ENCODE results near the gene PTBP1. TPM values are rescaled to one million over a fixed set of nuclear protein-coding genes. Genes with fewer than 3 reads are reported as not detected.

The PTBP1 gene
- total and polyA plus RNA-seq, 2 experiments from 2014 or later = 178 to 219 TPM

- TF ChIP-seq EZH2phosphoT487 (IDR thresholded peaks at IDR 0.05; ENCODE audit: low read depth, severe bottlenecking, unreplicated experiment) (no peak), EZH2 (IDR thresholded peaks at IDR 0.05; ENCODE audit: borderline replicate concordance) (no peak), CTCF (IDR thresholded peaks at IDR 0.05; ENCODE audit: poor library complexity) (no peak)
Observed at GRCh38 chr19:814152-815078, 17.2 kb downstream of the PTBP1 start.

GRCh38 chr19:815079-815774 is 18.0 kb downstream of the PTBP1 start:
- DNase-seq (ENCODE audit: low spot score) = no peak
- TF ChIP-seq EZH2 (IDR thresholded peaks at IDR 0.05; ENCODE audit: borderline replicate concordance) (no peak), CTCF (IDR thresholded peaks at IDR 0.05; ENCODE audit: poor library complexity) (no peak), EZH2phosphoT487 (IDR thresholded peaks at IDR 0.05; ENCODE audit: low read depth, severe bottlenecking, unreplicated experiment) (no peak)
- no peaks in the 10 kb centered on the region for H3K27me3 ChIP-seq
- WGBS (ENCODE audit: low lambda C conversion rate, missing lambda C conversion rate) = 95% methylated on average over 22 of the region's 47 CpGs
- no peak overlapping the region for H3K27ac ChIP-seq
- H3K79me2 ChIP-seq = no peaks in the 10 kb centered on the region
- H3K9me2 ChIP-seq (replicated peaks; ENCODE audit: insufficient read depth) = no peaks in the 10 kb centered on the region
- no peaks in the 10 kb centered on the region for H3K36me3 ChIP-seq (replicated peaks; ENCODE audit: insufficient read depth, low read depth)
- H3K4me2 ChIP-seq = no peak overlapping the region
- H3K9me3 ChIP-seq (ENCODE audit: low read depth) = no peaks in the 10 kb centered on the region
- no peak overlapping the region for H3K4me3 ChIP-seq
- no peak overlapping the region for H2AFZ ChIP-seq
- H4K20me1 ChIP-seq (ENCODE audit: insufficient read depth, poor library complexity, severe bottlenecking) = peaks cover 12% of the 10 kb centered on the region
- no peaks in the 10 kb centered on the region for H3K4me1 ChIP-seq (ENCODE audit: insufficient read depth)

More at GRCh38 chr19:814152-815078, 17.2 kb downstream of the PTBP1 start:
- Histone ChIP-seq H4K20me1 (ENCODE audit: insufficient read depth, poor library complexity, severe bottlenecking) (peaks cover 20% of the 10 kb centered on the region), H3K9me2 (replicated peaks; ENCODE audit: insufficient read depth) (no peaks in the 10 kb centered on the region), H3K4me3 (no peak overlapping the region), H3K4me2 (no peak overlapping the region), H3K27ac (no peak overlapping the region), H3K9me3 (ENCODE audit: low read depth) (no peaks in the 10 kb centered on the region), H2AFZ (no peak overlapping the region), H3K4me1 (ENCODE audit: insufficient read depth) (no peaks in the 10 kb centered on the region), H3K27me3 (no peaks in the 10 kb centered on the region), H3K79me2 (peaks cover 4% of the 10 kb centered on the region), H3K36me3 (replicated peaks; ENCODE audit: insufficient read depth, low read depth) (peaks cover 4% of the 10 kb centered on the region)
- WGBS (ENCODE audit: low lambda C conversion rate, missing lambda C conversion rate) = 92% methylated on average over 41 of the region's 49 CpGs
- DNase-seq (ENCODE audit: low spot score) = no peak

GRCh38 chr19:815775-816499 is 18.7 kb downstream of the PTBP1 start:
- WGBS (ENCODE audit: low lambda C conversion rate, missing lambda C conversion rate) = 94% methylated on average over 11 of the region's 13 CpGs

More at GRCh38 chr19:815775-816499, 18.7 kb downstream of the PTBP1 start:
- no peak for DNase-seq (ENCODE audit: low spot score)
- Histone ChIP-seq H3K27ac (no peak overlapping the region), H3K36me3 (replicated peaks; ENCODE audit: insufficient read depth, low read depth) (no peaks in the 10 kb centered on the region), H4K20me1 (ENCODE audit: insufficient read depth, poor library complexity, severe bottlenecking) (peaks cover 5% of the 10 kb centered on the region), H3K9me3 (ENCODE audit: low read depth) (no peaks in the 10 kb centered on the region), H3K9me2 (replicated peaks; ENCODE audit: insufficient read depth) (no peaks in the 10 kb centered on the region), H3K79me2 (no peaks in the 10 kb centered on the region), H3K4me2 (no peak overlapping the region), H3K4me1 (ENCODE audit: insufficient read depth) (no peaks in the 10 kb centered on the region), H2AFZ (no peak overlapping the region), H3K27me3 (no peaks in the 10 kb centered on the region), H3K4me3 (no peak overlapping the region)
- TF ChIP-seq CTCF (IDR thresholded peaks at IDR 0.05; ENCODE audit: poor library complexity) (no peak), EZH2phosphoT487 (IDR thresholded peaks at IDR 0.05; ENCODE audit: low read depth, severe bottlenecking, unreplicated experiment) (no peak), EZH2 (IDR thresholded peaks at IDR 0.05; ENCODE audit: borderline replicate concordance) (no peak)
